Neural cell (in vitro differentiated cells): ENCODE data around the gene SLC29A3. TPM values are rescaled to one million over a fixed set of nuclear protein-coding genes. Genes with fewer than 3 reads are reported as not detected.

Source experiments
- H2AFZ ChIP-seq: fragments of 200-600, 300-800 bp; sonication (generic), shearing (Covaris generic); 2 replicates; pipeline ENCODE4 v1.6.0; 2014; ENCODE audit warnings: low read depth, mild to moderate bottlenecking, antibody characterized with exemption, low read length, moderate library complexity
- H3F3A ChIP-seq: fragments of 200-600 bp; shearing (Covaris generic); 2 replicates; pipeline ENCODE4 v1.6.1; 2016; ENCODE audit warnings: mild to moderate bottlenecking, moderate library complexity, mixed read lengths, antibody characterized with exemption, low read length; ENCODE audit not compliant: insufficient read depth, poor library complexity, severe bottlenecking
- H3K27ac ChIP-seq: fragments of 200-600, 300-800 bp; sonication (generic), shearing (Covaris generic); 2 replicates; pipeline ENCODE4 v1.5.1; 2014; ENCODE audit warnings: mild to moderate bottlenecking, low read length, moderate library complexity
- H3K27me3 ChIP-seq: fragments of 300-800, 200-600 bp; sonication (generic), shearing (Covaris generic); 2 replicates; pipeline ENCODE4 v1.6.0; 2014; ENCODE audit warnings: mild to moderate bottlenecking, low read depth, low read length, moderate library complexity; ENCODE audit not compliant: insufficient read depth
- H3K36me3 ChIP-seq: fragments of 300-800, 200-600 bp; sonication (generic), shearing (Covaris generic); 2 replicates; pipeline ENCODE4 v1.5.1; 2014; ENCODE audit warnings: mild to moderate bottlenecking, antibody characterized with exemption, low read length, moderate library complexity; ENCODE audit not compliant: insufficient read depth
- H3K4me2 ChIP-seq: fragments of 300-800, 200-600 bp; sonication (generic), shearing (Covaris generic); 2 replicates; pipeline ENCODE4 v1.6.0; 2014; ENCODE audit warnings: mild to moderate bottlenecking, low read length
- H3K4me3 ChIP-seq: fragments of 300-800, 200-600 bp; sonication (generic), shearing (Covaris generic); 2 replicates; pipeline ENCODE4 v1.5.1; 2014; ENCODE audit warnings: mild to moderate bottlenecking, low read length, moderate library complexity
- H3K79me2 ChIP-seq: fragments of 200-600 bp; shearing (Covaris generic); replicated peaks from 2 replicates; pipeline ENCODE4 v1.6.0; 2014; ENCODE audit warnings: mild to moderate bottlenecking, low read length, moderate library complexity; ENCODE audit not compliant: insufficient read depth
- H3K9ac ChIP-seq: fragments of 300-800, 200-600 bp; sonication (generic), shearing (Covaris generic); 2 replicates; pipeline ENCODE4 v1.6.1; 2016; ENCODE audit warnings: mild to moderate bottlenecking, low read length, mixed read lengths
- H3K9me2 ChIP-seq: fragments of 200-600 bp; shearing (Covaris generic); 2 replicates; pipeline ENCODE4 v1.6.1; 2016; ENCODE audit warnings: mild to moderate bottlenecking, low read length, mixed read lengths; ENCODE audit not compliant: insufficient read depth
- H3K9me3 ChIP-seq: fragments of 200-600, 300-800 bp; sonication (generic), shearing (Covaris generic); 2 replicates; pipeline ENCODE4 v1.6.1; 2016; ENCODE audit warnings: mild to moderate bottlenecking, mixed run types, low read length, moderate library complexity, mixed read lengths
- H4K20me1 ChIP-seq: fragments of 200-600 bp; shearing (Covaris generic); 2 replicates; pipeline ENCODE4 v1.6.1; 2016; ENCODE audit warnings: mild to moderate bottlenecking, mixed run types; ENCODE audit not compliant: insufficient read depth
- CTCF ChIP-seq: fragments of 450-650 bp; IDR thresholded peaks from 2 replicates; pipeline ENCODE4 v1.5.1; 2014; ENCODE audit warnings: antibody characterized with exemption, mild to moderate bottlenecking, moderate library complexity; ENCODE audit not compliant: poor library complexity, severe bottlenecking
- EP300 ChIP-seq: fragments of 450-650 bp; conservative IDR thresholded peaks from 2 replicates; pipeline ENCODE4 v1.6.1; 2014; ENCODE audit warnings: antibody characterized with exemption, mild to moderate bottlenecking, moderate library complexity; ENCODE audit not compliant: poor library complexity, severe bottlenecking
- EZH2 ChIP-seq: fragments of 200-600, 300-800 bp; shearing (Covaris generic), sonication (generic); IDR thresholded peaks from 2 replicates; pipeline ENCODE4 v1.6.1; 2014; ENCODE audit warnings: antibody characterized with exemption, low read length, borderline replicate concordance, mild to moderate bottlenecking; ENCODE audit not compliant: insufficient read depth, poor library complexity, severe bottlenecking
- MXI1 ChIP-seq: fragments of 450-650 bp; conservative IDR thresholded peaks from 2 replicates; pipeline ENCODE4 v1.6.1; 2014; ENCODE audit warnings: antibody characterized with exemption, mild to moderate bottlenecking; ENCODE audit not compliant: poor library complexity, severe bottlenecking
- POLR2AphosphoS5 ChIP-seq: IDR thresholded peaks from 2 replicates; pipeline ENCODE4 v1.6.1; 2012
- RAD21 ChIP-seq: fragments of 450-650 bp; conservative IDR thresholded peaks from 2 replicates; pipeline ENCODE4 v1.6.1; 2014; ENCODE audit warnings: antibody characterized with exemption, mild to moderate bottlenecking, moderate library complexity
- REST ChIP-seq: IDR thresholded peaks from 2 replicates; pipeline ENCODE4 v1.6.1; 2012; ENCODE audit warnings: borderline replicate concordance
- SMC3 ChIP-seq: fragments of 450-650 bp; conservative IDR thresholded peaks from 2 replicates; pipeline ENCODE4 v1.6.1; 2014; ENCODE audit warnings: antibody characterized with exemption, mild to moderate bottlenecking, moderate library complexity; ENCODE audit not compliant: poor library complexity
- TAF1 ChIP-seq: IDR thresholded peaks from 2 replicates; pipeline ENCODE4 v1.6.1; 2012; ENCODE audit warnings: low read depth
- polyA plus RNA-seq: library from polyadenylated mRNA; depleted of rRNA; stranded (reverse); fragments of >200 nt; gene quantifications from 2 replicates; pipeline ENCODE4 v1.2.3, GENCODE V29; 2014

Gene SLC29A3
- polyA plus RNA-seq, 1 donor from 2014 or later = 2.3 TPM

GRCh38 chr10:71353639-71354038 lies 34.6 kb downstream of the SLC29A3 start:
- no peaks in the 10 kb centered on the region for H3K27me3 ChIP-seq
- no peak overlapping the region for H3K9ac ChIP-seq
- no peak overlapping the region for H2AFZ ChIP-seq
- no peaks in the 10 kb centered on the region for H3K9me3 ChIP-seq
- no peak overlapping the region for H3K4me2 ChIP-seq
- H3K9me2 ChIP-seq = no peaks in the 10 kb centered on the region
- no peak overlapping the region for H3K27ac ChIP-seq
- no peak overlapping the region for H3K4me3 ChIP-seq
- no peaks in the 10 kb centered on the region for H4K20me1 ChIP-seq
- H3K36me3 ChIP-seq = no peaks in the 10 kb centered on the region
- TF ChIP-seq MXI1 = no peak
- TF ChIP-seq SMC3 = no peak
- no peak for TF ChIP-seq EZH2
- TF ChIP-seq CTCF = no peak
- TF ChIP-seq EP300 = no peak
- no peak for TF ChIP-seq REST
- TF ChIP-seq POLR2AphosphoS5 = no peak
- TF ChIP-seq RAD21 = no peak
- no peak for TF ChIP-seq TAF1
- H3K79me2 ChIP-seq = no peaks in the 10 kb centered on the region
- no peaks in the 10 kb centered on the region for H3F3A ChIP-seq

GRCh38 chr10:71354776-71355175 lies 35.7 kb downstream of the SLC29A3 start:
- Histone ChIP-seq H2AFZ (no peak overlapping the region), H3K27me3 (no peaks in the 10 kb centered on the region), H4K20me1 (no peaks in the 10 kb centered on the region), H3K36me3 (no peaks in the 10 kb centered on the region), H3K9me3 (no peaks in the 10 kb centered on the region), H3K4me3 (no peak overlapping the region), H3K9me2 (no peaks in the 10 kb centered on the region), H3K79me2 (no peaks in the 10 kb centered on the region), H3K9ac (no peak overlapping the region), H3F3A (no peaks in the 10 kb centered on the region), H3K27ac (no peak overlapping the region), H3K4me2 (no peak overlapping the region)
- no peak for TF ChIP-seq MXI1
- TF ChIP-seq REST = no peak
- no peak for TF ChIP-seq POLR2AphosphoS5
- TF ChIP-seq CTCF = no peak
- TF ChIP-seq SMC3 = no peak
- no peak for TF ChIP-seq EP300
- TF ChIP-seq TAF1 = no peak
- no peak for TF ChIP-seq RAD21
- TF ChIP-seq EZH2 = no peak
